DOHH2 (cell line): ENCODE data around the gene MYO18A.
"Not testable (repeated sequence)": the region's sequence is repeated elsewhere in the genome, so short reads cannot be mapped to it uniquely, and the experiment has no call there.

Experiments
- H3F3A ChIP-seq: fragments of 200-600 bp; sonication (generic), shearing (Covaris generic); 2 replicates; pipeline ENCODE4 v1.6.0; 2016; ENCODE audit warnings: antibody characterized with exemption, mild to moderate bottlenecking; ENCODE audit not compliant: control insufficient read depth, insufficient read depth
- H3K27ac ChIP-seq: fragments of 200-600 bp; sonication (generic); 2 replicates; pipeline ENCODE4 v1.5.1; 2014; ENCODE audit warnings: low read depth, mild to moderate bottlenecking, low read length, moderate library complexity
- H3K27me3 ChIP-seq: fragments of 200-600 bp; sonication (generic); 2 replicates; pipeline ENCODE4 v1.6.1; 2014; ENCODE audit warnings: mild to moderate bottlenecking, low read length, mixed read lengths; ENCODE audit not compliant: control insufficient read depth
- H3K36me3 ChIP-seq: fragments of 200-600 bp; sonication (generic); 2 replicates; pipeline ENCODE4 v1.6.1; 2014; ENCODE audit warnings: mild to moderate bottlenecking, low read length, moderate library complexity, mixed read lengths; ENCODE audit not compliant: control insufficient read depth
- H3K4me1 ChIP-seq: fragments of 200-600 bp; sonication (generic); 2 replicates; pipeline ENCODE4 v1.6.1; 2014; ENCODE audit warnings: mild to moderate bottlenecking, low read length, mixed read lengths; ENCODE audit not compliant: control insufficient read depth
- H3K4me2 ChIP-seq: fragments of 200-600 bp; sonication (generic); 2 replicates; pipeline ENCODE4 v1.6.0; 2014; ENCODE audit warnings: mild to moderate bottlenecking, low read length, moderate library complexity
- H3K4me3 ChIP-seq: fragments of 200-600 bp; sonication (generic); 2 replicates; pipeline ENCODE4 v1.5.1; 2014; ENCODE audit warnings: mild to moderate bottlenecking, low read length, mixed read lengths
- H3K79me2 ChIP-seq: fragments of 200-600 bp; sonication (generic); 2 replicates; pipeline ENCODE4 v1.6.1; 2014; ENCODE audit warnings: mild to moderate bottlenecking, low read length, mixed read lengths; ENCODE audit not compliant: control insufficient read depth
- H3K9me2 ChIP-seq: fragments of 200-600 bp; sonication (generic); replicated peaks from 2 replicates; pipeline ENCODE4 v1.6.1; 2014; ENCODE audit warnings: mild to moderate bottlenecking, low read length, mixed read lengths; ENCODE audit not compliant: control insufficient read depth
- H3K9me3 ChIP-seq: fragments of 200-600 bp; sonication (generic); 2 replicates; pipeline ENCODE4 v1.6.1; 2014; ENCODE audit warnings: antibody characterized with exemption, low read length, mixed read lengths; ENCODE audit not compliant: control insufficient read depth, insufficient read depth
- H4K20me1 ChIP-seq: fragments of 200-600 bp; sonication (generic); 2 replicates; pipeline ENCODE4 v1.6.0; 2014; ENCODE audit warnings: low read depth, mild to moderate bottlenecking, antibody characterized with exemption, low read length, moderate library complexity; ENCODE audit not compliant: control insufficient read depth, insufficient read depth
- EZH2phosphoT487 ChIP-seq: fragments of 200-600 bp; sonication (generic); IDR thresholded peaks from 2 replicates; pipeline ENCODE4 v1.6.1; 2017; ENCODE audit warnings: borderline replicate concordance, mild to moderate bottlenecking, antibody characterized with exemption, low read length, moderate library complexity, mixed read lengths
- TF ChIP-seq, protein P1 (sequence below): fragments of 200-600 bp; sonication (generic); IDR thresholded peaks from one replicate; pipeline ENCODE4 v1.5.1; 2014; ENCODE audit warnings: antibody characterized with exemption, mild to moderate bottlenecking, low read depth, low read length; ENCODE audit not compliant: poor library complexity, severe bottlenecking

MYO18A gene

DNA sequence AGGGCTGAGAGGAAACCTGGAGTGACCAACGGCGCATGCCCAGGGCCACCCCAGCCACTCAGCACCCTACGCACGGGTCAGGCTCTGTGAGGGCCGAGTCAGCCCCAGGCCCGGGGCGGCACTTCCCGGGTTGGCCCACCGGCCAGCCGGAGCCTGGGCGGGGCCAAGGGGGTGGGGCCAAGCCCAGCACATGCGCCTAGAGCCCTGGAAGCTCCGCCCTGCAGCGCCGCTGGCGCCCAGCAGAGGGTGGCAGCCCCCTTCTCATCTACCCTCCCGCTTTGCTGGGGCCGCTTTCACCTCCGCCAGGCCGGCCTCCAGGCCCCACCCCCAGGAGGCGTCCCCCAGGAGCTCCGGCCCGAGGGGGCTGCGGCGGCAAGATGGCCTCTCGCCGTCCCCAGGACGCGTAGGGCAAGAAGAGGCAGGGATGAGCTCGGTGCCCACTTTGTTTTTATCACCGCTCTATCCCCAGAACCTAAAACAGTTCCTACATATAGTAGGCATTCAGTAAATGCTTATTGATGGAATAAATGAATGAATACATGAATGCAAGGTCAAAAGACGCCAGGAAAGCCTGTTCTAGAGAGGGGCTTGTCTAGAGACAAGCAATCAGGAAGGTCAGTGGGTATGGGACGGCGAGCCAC is 31.3 kb downstream of the MYO18A start:
- Histone ChIP-seq H3K27ac (peak overlapping the region; percentile 28; the same call in 1 of the 2 replicates), H3K9me3 (no peaks in the 10 kb centered on the region), H4K20me1 (no peaks in the 10 kb centered on the region), H3K36me3 (no peaks in the 10 kb centered on the region), H3K4me2 (peak overlapping the region; percentile 85), H3K4me1 (peaks cover 39% of the 10 kb centered on the region), H3K9me2 (no peaks in the 10 kb centered on the region), H3K79me2 (no peaks in the 10 kb centered on the region), H3K27me3 (no peaks in the 10 kb centered on the region), H3F3A (no peaks in the 10 kb centered on the region; the same call in 1 of the 2 replicates), H3K4me3 (peak overlapping the region; percentile 77)
- TF ChIP-seq EZH2phosphoT487: no peak
- TF ChIP-seq, protein P1, sequence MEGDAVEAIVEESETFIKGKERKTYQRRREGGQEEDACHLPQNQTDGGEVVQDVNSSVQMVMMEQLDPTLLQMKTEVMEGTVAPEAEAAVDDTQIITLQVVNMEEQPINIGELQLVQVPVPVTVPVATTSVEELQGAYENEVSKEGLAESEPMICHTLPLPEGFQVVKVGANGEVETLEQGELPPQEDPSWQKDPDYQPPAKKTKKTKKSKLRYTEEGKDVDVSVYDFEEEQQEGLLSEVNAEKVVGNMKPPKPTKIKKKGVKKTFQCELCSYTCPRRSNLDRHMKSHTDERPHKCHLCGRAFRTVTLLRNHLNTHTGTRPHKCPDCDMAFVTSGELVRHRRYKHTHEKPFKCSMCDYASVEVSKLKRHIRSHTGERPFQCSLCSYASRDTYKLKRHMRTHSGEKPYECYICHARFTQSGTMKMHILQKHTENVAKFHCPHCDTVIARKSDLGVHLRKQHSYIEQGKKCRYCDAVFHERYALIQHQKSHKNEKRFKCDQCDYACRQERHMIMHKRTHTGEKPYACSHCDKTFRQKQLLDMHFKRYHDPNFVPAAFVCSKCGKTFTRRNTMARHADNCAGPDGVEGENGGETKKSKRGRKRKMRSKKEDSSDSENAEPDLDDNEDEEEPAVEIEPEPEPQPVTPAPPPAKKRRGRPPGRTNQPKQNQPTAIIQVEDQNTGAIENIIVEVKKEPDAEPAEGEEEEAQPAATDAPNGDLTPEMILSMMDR: peak; percentile 82

GRCh38 chr17:29148257-29148789 is 31.9 kb downstream of the MYO18A start:
- Histone ChIP-seq H3K9me3 (no peaks in the 10 kb centered on the region), H3F3A (no peaks in the 10 kb centered on the region; the same call in none of the 2 replicates), H3K27ac (no peak overlapping the region), H3K4me3 (peak overlapping the region; percentile 77), H3K4me2 (peak overlapping the region; percentile 85), H3K9me2 (no peaks in the 10 kb centered on the region), H3K79me2 (no peaks in the 10 kb centered on the region), H3K4me1 (peaks cover 42% of the 10 kb centered on the region), H3K36me3 (no peaks in the 10 kb centered on the region), H4K20me1 (no peaks in the 10 kb centered on the region), H3K27me3 (no peaks in the 10 kb centered on the region)
- TF ChIP-seq EZH2phosphoT487: no peak
- TF ChIP-seq, protein P1: no peak

DNA sequence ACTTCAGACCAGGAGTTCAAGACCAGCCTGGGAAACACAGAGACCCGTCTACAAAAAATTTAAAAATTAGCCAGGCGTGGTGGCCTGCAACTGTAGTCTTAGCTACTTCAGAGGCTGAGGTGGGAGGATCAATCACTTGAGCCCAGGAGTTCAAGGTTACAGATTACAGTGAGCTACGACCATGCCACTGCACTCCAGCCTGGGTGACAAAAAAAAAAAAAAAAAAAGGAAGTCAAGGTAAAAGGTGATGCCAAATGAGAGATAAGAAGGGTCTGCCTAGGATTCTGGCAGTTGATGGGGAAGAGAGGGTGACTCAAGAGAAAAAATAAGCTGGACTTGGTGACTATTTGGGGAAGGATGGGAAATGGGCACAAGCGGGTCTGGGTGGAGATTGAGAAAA is 32.5 kb downstream of the MYO18A start:
- no peak for TF ChIP-seq EZH2phosphoT487
- TF ChIP-seq, protein P1: no peak
- no peaks in the 10 kb centered on the region for H3K27me3 ChIP-seq
- peaks cover 42% of the 10 kb centered on the region for H3K4me1 ChIP-seq
- H3K27ac ChIP-seq: no peak overlapping the region
- no peaks in the 10 kb centered on the region for H3K79me2 ChIP-seq
- H3K4me2 ChIP-seq: no peak overlapping the region
- H3K9me3 ChIP-seq: no peaks in the 10 kb centered on the region
- H3K9me2 ChIP-seq: no peaks in the 10 kb centered on the region
- H3K4me3 ChIP-seq: no peak overlapping the region
- H4K20me1 ChIP-seq: no peaks in the 10 kb centered on the region
- no peaks in the 10 kb centered on the region for H3K36me3 ChIP-seq
- H3F3A ChIP-seq: no peaks in the 10 kb centered on the region; the same call in none of the 2 replicates

- H3K9me2 ChIP-seq, H3K36me3 ChIP-seq, H3K27ac ChIP-seq, H3K27me3 ChIP-seq, H4K20me1 ChIP-seq, H3K9me3 ChIP-seq, H3K4me2 ChIP-seq, H3K4me3 ChIP-seq, H3F3A ChIP-seq, H3K79me2 ChIP-seq: not testable (repeated sequence)
- H3K4me1 ChIP-seq: peaks cover 46% of the 10 kb centered on the region
Measured at GRCh38 chr17:29147228-29147627, 33.0 kb downstream of the MYO18A start.
